HG03432 (cell line): ENCODE data around the gene LHFPL6.
A peak's percentile ranks its signal among the peaks of the same experiment; 100 is the strongest.

Experiments used
- ATAC-seq: cut with Tn5 transposase; IDR thresholded peaks from one replicate; pipeline ENCODE4 v1.9.1; 2021; ENCODE audit warnings: mild to moderate bottlenecking, moderate library complexity; ENCODE audit not compliant: unreplicated experiment

The LHFPL6 gene

GRCh38 chr13:39602614-39603366 is at the start of gene LHFPL6:
TSS of gene LHFPL6 (minus strand) at chr13:39603193.
- peak; percentile 95 for ATAC-seq

- ATAC-seq, result no peak
These were observed 43.1 kb upstream of the LHFPL6 start for GRCh38 chr13:39646122-39646521.

GRCh38 chr13:39641645-39642044 is 38.7 kb upstream of the LHFPL6 start:
- no peak for ATAC-seq

GRCh38 chr13:39637890-39638289 is 34.9 kb upstream of the LHFPL6 start:
- no peak for ATAC-seq

- ATAC-seq, result no peak
These were observed 32.6 kb upstream of the LHFPL6 start for GRCh38 chr13:39635564-39635963.

- no peak for ATAC-seq
These were observed 30.0 kb upstream of the LHFPL6 start for GRCh38 chr13:39632994-39633393.

GRCh38 chr13:39631307-39631706 is 28.3 kb upstream of the LHFPL6 start:
- no peak for ATAC-seq

- ATAC-seq, result no peak
These were observed 20.5 kb upstream of the LHFPL6 start for GRCh38 chr13:39623466-39623865.

- no peak for ATAC-seq
These were observed 15.6 kb upstream of the LHFPL6 start for GRCh38 chr13:39618561-39618960.

- ATAC-seq, result peak; percentile 85
These were observed 13.2 kb upstream of the LHFPL6 start for GRCh38 chr13:39616087-39616694.

- peak; percentile 56 for ATAC-seq
These were observed 9.1 kb upstream of the LHFPL6 start for GRCh38 chr13:39612023-39612637.

- ATAC-seq, result no peak
These were observed 4.9 kb upstream of the LHFPL6 start for GRCh38 chr13:39607876-39608275.

GRCh38 chr13:39605677-39606320 is 2.8 kb upstream of the LHFPL6 start:
- no peak for ATAC-seq

- ATAC-seq, result no peak
These were observed 1.8 kb upstream of the LHFPL6 start for GRCh38 chr13:39604756-39605155.

GRCh38 chr13:39603424-39603947 is 493 bp upstream of the LHFPL6 start:
- ATAC-seq, result peak; percentile 36

- ATAC-seq, result peak; percentile 35
These were observed 748 bp downstream of the LHFPL6 start for GRCh38 chr13:39602277-39602613.

- no peak for ATAC-seq
These were observed 1.4 kb downstream of the LHFPL6 start for GRCh38 chr13:39601636-39602035.

GRCh38 chr13:39600766-39601165 is 2.2 kb downstream of the LHFPL6 start:
- ATAC-seq, result no peak

GRCh38 chr13:39599842-39600241 is 3.2 kb downstream of the LHFPL6 start:
- ATAC-seq, result no peak

GRCh38 chr13:39599012-39599411 is 4.0 kb downstream of the LHFPL6 start:
- ATAC-seq, result no peak

- no peak for ATAC-seq
These were observed 5.2 kb downstream of the LHFPL6 start for GRCh38 chr13:39597838-39598237.

- no peak for ATAC-seq
These were observed 6.3 kb downstream of the LHFPL6 start for GRCh38 chr13:39596685-39597084.
